AG09309 (cell line): ENCODE measurements around the gene SIAE.

Experiments used
- DNase-seq: peaks from one replicate; pipeline ENCODE4 v3.0.0-alpha.2; 2010; ENCODE audit warnings: low read depth
- H3K4me3 ChIP-seq: 2 replicates; pipeline ENCODE4 v1.5.1; 2011; ENCODE audit warnings: mild to moderate bottlenecking, low read depth, low read length, moderate library complexity; ENCODE audit not compliant: control insufficient read depth
- TF ChIP-seq, protein P1 (sequence below): IDR thresholded peaks from 2 replicates; pipeline ENCODE4 v1.5.1; 2011; ENCODE audit warnings: mild to moderate bottlenecking, low read depth, low read length, inconsistent platforms; ENCODE audit not compliant: insufficient read depth, control insufficient read depth; ENCODE audit errors: missing control alignments

The SIAE gene

DNA sequence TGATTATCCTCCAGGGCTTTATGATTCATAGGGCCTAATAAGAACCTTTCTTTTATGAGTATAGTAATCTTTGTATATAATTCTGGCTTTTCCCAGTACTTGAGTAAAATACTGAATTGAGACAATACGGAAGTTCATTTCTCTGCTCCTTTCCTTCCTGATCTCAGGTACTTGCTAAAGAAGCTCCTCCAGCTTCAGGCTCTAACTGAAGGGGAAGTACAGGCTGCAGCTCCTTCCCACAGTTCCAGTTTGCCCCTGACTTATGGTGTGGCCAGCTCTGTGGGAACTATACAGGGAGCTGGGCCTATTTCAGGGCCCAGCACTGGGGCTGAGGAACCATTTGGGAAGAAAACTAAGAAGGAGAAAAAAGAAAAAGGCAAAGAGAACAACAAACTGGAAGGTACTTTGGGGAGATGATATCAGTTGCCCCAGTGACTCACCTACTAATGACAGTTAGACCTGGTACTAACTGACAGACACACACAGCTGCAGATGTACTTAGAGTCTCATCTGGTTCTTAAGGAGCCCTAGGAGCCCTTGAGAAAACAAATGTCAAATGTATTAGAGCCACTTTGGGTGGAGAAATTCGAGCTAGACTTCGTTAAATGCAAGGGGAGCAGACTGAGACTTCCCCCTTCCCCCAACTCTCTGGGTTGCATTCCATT, 47.9 kb downstream of the SIAE start:
- no peak overlapping the region for H3K4me3 ChIP-seq
- DNase-seq, result no peak
- TF ChIP-seq, protein P1, sequence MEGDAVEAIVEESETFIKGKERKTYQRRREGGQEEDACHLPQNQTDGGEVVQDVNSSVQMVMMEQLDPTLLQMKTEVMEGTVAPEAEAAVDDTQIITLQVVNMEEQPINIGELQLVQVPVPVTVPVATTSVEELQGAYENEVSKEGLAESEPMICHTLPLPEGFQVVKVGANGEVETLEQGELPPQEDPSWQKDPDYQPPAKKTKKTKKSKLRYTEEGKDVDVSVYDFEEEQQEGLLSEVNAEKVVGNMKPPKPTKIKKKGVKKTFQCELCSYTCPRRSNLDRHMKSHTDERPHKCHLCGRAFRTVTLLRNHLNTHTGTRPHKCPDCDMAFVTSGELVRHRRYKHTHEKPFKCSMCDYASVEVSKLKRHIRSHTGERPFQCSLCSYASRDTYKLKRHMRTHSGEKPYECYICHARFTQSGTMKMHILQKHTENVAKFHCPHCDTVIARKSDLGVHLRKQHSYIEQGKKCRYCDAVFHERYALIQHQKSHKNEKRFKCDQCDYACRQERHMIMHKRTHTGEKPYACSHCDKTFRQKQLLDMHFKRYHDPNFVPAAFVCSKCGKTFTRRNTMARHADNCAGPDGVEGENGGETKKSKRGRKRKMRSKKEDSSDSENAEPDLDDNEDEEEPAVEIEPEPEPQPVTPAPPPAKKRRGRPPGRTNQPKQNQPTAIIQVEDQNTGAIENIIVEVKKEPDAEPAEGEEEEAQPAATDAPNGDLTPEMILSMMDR, result no peak

DNA sequence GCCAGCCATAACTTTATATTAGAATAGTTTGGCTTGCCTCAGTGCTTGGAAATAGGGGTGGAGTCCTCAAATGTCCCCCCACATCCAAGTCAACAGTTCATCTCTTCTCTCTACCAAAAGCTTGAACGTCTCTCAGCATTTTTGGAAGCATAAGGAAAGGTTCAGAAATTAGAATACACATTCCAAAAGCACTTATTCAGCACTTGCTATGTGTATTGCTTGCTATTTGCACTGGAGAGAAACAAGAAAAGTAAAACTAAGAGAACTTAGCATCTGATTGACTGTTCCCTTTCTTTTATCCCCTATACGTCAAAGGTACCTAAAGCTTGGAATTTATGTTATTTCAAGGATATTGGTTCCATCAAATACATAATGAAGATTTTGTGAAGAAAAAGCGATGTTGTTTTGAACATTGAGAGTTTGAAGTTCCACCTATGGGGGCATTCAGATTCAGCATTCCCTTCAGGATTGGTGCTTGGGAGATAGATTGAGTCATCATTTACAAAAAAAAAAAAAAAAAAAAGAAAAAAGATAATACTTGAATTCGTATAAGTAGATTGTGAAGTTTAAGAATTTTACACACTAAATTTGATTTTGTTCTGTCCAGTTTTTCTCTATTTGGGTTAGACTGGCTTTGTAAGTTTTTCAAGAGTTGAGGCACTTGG, 49.5 kb downstream of the SIAE start:
- H3K4me3 ChIP-seq, result peak overlapping the region; percentile 97
- no peak for DNase-seq
- TF ChIP-seq, protein P1, result no peak

DNA sequence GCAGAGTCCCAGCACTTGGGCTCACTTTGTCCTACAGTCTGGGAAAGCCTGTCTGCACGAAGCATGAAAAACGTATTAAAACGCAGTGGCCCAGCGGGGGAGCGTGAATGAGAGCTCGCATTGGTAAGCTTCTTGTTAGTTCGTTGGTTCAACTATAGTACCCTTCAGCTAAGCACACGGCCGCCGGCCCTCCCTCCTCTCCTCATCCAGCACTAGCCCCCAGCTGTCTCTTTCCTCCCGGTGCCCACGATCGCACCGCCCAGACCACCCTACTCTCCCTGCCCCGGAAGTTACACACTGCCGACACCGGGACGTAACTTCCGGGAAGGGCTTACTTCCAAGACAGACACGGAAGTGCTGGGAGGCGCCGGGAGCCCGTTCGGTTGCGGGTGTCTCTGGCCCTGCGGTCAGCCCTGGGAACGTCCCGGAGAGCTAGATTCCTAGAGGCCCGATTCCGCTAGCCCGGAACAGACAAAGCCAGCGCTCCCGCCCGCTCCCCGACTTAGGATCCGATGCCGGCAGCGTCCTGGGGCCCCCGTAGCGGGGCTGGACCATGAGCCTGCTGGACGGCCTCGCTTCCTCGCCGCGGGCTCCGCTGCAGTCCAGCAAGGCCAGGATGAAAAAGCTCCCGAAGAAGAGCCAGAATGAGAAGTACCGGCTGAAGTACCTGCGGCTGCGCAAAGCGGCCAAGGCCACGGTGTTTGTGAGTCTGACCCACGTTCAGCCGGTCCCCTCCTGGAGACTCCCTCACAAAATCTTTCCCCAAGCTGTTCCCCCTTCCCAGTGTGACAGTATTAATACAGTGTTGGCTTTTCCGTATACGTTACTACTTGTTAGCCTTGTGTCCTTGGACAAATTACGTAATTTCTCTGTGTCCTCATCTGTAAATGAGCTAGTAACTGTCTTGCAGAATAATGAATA, 50.7 kb downstream of the SIAE start, which contains the start of gene TBRG1:
TBRG1 (plus strand) TSS at position 334 of the 921 bp plus-strand sequence; CDS start at position 554, 220 bp downstream.
- peak; percentile 61 for DNase-seq
- TF ChIP-seq, protein P1, result no peak

DNA sequence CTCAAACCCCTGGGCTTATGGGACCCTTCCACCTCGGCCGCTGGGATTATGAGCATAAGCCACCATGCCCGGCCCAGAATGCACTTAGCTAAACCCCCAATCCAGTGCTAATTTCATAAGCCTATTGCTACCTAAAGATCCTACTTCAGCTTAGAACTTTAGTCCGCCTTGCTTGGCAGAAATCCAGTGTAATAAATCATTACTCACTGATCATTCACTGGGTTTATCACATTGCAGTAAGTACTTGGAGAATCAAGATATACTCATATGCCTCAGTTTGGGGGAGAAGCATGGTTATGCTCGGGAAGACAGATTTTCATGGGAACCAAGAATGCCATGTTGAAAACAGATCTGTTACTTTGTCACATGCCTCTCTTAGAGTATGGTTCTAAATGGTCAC, 54.7 kb downstream of the SIAE start:
- no peak overlapping the region for H3K4me3 ChIP-seq
- DNase-seq, result no peak
- TF ChIP-seq, protein P1, result no peak

More for the DNA sequence above, 50.7 kb downstream of the SIAE start, which contains the start of gene TBRG1:
- H3K4me3 ChIP-seq, result peak within 1 kb of the TSS; percentile 97

DNA sequence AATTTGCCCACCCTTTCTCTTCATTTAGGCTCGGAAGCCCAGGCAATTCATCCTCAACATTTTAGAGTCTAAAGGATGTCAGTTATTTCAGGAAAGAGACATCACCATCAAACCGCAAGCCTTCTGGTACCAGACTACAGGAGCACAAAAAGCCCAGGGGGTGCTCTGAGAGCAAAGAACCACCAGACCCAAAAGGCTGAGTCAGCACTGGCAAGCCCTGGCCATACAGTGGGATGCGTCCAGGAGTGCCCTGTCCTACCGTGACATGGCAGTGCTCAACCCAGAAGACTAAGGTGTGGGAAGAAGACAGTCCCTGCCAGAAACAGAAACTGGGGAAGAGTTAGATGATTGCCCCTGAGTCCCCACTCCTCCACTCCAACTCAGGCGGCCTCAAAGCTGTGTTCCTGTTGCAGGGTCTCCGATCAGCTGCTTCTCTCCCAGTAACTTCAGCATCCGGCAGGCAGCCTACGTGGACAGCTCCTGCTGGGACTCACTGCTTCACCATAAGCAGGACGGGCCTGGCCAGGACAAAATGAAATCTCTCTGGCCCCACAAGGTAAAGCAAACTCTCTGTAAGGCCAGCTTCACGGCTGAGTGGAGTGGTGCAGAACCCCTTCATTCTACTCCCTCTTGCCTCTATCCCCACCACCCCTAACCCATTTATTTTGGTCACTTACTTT, 60.8 kb downstream of the SIAE start:
- DNase-seq, result no peak
- TF ChIP-seq, protein P1, result no peak
- H3K4me3 ChIP-seq, result no peak overlapping the region

DNA sequence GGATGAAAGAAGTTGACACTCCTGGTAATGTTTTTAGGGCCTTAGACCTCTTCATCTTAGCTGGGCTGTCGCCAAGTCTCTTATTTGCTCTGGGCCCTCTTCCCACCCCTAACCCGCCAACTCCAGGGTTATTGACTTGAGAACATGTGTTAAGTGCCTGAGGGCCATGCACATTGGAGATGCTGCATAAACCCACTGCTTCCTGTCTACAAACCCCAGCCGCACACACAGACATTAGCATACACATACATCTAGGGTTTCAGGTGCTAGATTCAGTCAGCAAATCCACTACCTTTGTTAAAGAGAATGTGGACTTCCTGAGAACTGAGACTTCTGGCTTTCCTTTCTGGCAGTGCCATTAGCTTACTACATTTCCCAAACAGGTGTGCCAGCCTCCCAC, 61.5 kb downstream of the SIAE start:
- H3K4me3 ChIP-seq, result no peak overlapping the region
- no peak for DNase-seq
- TF ChIP-seq, protein P1, result no peak
